Stimulated activated CD4-positive, alpha-beta T cell treated with anti-CD3 and anti-CD28 coated beads, Interleukin-1b, Interleukin-23, amount 100 ng/mL, for 4 hours (primary cell): Measurements from ENCODE around the gene FBXW8.
"Not testable (repeated sequence)": the region's sequence is repeated elsewhere in the genome, so short reads cannot be mapped to it uniquely, and the experiment has no call there.

Source experiments
- DNase-seq, 2 donors: peaks; one replicate each; pipeline ENCODE4 v3.0.0-alpha.2; 2020; ENCODE audit warnings: low read depth in 2 of 2

Gene FBXW8

GRCh38 chr12:117053597-117054201 is 142.9 kb downstream of the FBXW8 start:
- no peak for DNase-seq

GRCh38 chr12:117054279-117054678 is 143.5 kb downstream of the FBXW8 start:
- DNase-seq = no peak

DNA sequence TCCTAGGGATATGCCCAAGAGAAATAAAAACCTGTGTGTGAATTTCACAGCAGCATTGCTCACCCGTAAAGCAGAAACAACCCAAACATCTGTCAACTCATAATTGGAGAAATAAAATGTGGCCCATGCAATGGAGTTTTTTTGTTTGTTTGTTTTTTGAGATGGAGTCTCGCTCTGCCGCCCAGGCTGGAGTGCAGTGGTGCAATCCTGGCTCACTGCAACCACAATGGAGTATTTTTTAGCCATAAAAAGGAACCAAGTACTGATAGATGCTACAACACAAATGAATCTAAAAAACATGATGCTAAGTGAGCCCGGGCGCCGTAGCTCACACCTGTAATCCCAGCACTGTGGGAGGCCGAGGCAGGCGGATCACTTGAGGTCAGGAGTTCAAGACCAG is 146.9 kb downstream of the FBXW8 start:
- DNase-seq = not testable (repeated sequence)

DNA sequence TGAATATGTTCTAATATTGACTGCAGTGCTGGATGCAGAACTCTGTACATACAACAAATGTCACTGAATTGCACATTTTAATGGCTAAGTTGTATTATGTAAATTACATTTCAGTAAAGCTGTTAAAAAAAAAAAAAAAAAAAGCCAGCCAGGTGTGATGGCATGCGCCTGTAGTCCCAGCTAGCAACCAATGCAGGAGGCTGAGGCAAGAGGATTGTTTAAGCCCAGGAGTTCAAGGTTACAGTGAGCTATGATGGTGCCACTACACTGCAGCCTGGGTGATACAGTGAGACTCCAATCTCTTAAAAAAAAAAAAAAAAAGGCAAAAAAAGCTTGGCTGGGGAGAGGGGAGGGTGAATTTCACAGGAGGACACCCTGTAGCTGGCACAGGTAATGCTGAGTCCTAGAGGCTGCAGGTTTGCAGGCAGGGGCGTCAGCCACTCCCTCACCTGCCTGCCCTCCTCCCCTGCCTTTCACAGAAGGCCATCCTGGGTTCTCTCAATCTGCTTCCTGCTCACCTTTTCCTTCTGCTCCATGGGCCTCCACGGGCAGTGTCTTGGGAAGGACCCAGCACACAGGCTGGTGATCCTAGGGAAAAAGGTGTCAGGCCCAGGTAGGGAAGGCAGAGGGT is 147.8 kb downstream of the FBXW8 start:
- no peak for DNase-seq

DNA sequence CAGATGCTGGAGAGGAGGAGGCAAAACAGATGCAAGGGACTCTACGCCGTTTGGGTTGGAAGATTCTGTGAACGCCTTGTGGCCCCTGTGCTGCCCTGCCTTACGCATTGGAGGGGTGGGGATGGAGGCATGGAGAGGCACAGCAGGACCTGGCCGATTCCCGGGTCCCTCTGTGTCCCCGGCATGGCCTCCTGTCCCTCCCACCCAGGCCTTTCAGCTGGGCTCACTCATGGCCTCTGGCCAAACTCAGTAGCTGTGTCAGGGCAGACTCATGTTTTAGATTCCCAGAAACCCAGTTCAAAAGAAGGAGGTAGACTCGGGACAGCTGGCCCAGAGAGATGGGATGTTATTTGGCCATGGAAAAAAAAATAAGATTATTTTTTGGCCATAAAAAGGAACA is 148.4 kb downstream of the FBXW8 start:
- DNase-seq = no peak

DNA sequence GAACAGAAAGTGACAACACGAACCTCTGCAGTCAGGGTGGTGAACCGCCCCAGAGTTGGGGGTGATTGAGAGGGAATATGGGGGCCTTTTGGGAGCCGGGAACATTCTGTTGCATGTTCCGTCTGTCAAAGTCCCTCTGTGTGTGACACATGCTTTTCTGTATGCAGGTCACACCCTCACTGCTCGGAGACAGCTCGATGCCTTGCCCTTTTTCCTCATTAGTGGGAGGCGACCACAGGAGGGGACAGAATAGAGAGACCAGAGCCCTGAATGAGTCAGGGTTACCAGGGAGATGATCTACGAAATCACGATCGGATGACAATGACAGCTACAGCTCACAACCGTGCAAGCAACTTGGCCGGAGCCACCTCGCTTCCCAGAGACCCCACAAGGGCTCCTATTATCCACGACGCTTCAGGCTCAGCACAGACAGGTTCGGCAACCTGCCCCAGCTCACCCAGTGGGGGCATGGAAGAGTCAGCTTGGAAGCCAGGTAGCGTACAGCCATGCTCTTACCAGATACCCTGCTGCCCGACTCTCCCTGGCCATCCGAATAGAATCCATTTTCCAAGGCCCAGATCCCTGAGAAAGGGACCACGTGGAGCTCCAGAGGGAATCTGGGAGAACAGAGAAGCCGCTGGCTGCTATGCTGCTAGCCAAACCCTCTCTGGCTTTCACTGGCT is 149.6 kb downstream of the FBXW8 start:
- no peak for DNase-seq

GRCh38 chr12:117060929-117061305 is 150.2 kb downstream of the FBXW8 start:
- DNase-seq = no peak

- DNase-seq = no peak
Observed at GRCh38 chr12:117061555-117062079, 150.9 kb downstream of the FBXW8 start.

DNA sequence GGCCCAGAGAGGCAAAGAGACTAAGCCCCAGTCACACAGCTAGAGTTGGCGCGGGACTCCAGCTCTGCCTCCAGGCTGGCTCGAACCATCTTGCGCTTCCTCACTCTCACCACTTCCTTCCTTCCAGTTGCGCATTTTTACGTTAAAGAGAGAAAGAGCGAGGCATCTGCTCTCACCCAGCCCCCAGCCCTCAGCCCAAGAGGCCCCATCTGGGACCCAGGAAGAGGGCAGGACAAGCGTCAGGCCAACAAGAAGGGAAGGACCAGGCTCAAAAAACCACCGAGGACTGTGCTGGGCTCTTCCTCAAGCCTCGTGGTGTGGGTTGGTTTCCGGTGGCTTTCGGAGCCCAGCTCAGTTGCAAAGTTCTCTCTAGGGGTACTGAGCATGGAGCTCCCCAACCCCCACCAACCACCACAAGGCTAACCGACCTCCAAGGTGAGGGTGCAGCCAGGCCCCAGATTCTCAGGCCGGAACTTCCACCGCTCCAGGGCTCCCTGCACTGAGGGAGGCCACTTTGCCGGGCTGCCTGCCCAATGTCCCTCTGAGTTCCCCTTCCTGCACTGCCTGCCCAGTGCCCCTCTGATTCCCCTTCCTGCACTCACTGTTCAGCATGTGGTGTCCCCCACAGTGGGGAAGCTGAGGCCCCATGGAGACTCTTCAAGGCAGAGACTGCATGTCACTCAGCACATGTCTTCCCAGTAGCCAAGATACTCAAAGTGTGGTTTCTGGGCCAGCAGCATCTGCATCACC is 152.6 kb downstream of the FBXW8 start:
- peak in 1 of 2 donors; percentile 6 for DNase-seq

DNA sequence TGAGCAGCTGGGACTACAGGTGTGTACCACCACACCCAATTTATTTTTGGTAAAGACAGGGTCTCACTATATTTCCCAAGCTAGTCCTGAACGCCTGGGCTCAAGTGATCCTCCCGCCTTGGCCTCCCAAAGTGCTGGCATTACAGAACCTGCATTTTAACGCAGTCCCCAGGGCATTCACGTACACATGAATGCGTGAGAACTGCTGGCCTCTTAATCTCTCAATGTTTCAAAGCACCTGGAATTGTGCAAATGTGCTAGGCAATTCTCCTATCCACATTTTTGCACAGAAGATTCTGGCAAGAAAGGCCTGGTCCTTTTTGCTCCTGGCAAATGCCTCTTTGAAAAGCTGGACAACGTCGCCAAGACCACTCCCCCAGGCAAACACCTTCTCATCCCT is 153.3 kb downstream of the FBXW8 start:
- DNase-seq = no peak

GRCh38 chr12:117064596-117064995 is 153.8 kb downstream of the FBXW8 start:
- no peak for DNase-seq

DNA sequence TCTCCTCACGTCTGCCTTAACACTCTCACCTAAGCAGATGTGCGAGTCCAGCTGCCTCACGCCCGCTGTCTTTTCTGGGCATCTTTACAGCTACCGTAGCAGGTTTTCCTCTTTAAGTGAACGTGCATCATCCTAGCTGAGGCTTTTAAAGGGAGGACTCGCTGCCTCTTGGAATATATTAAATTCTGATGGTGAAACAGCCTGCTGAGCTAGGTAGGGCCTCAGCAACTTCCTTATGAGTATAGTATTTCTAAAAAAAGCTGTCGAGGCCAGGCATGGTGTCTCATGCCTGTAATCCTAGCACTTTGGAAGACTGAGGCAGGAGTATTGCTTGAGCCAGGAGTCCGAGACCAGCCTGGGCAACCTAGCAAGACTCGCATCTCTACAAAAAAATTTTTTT is 156.3 kb downstream of the FBXW8 start:
- DNase-seq = no peak

DNA sequence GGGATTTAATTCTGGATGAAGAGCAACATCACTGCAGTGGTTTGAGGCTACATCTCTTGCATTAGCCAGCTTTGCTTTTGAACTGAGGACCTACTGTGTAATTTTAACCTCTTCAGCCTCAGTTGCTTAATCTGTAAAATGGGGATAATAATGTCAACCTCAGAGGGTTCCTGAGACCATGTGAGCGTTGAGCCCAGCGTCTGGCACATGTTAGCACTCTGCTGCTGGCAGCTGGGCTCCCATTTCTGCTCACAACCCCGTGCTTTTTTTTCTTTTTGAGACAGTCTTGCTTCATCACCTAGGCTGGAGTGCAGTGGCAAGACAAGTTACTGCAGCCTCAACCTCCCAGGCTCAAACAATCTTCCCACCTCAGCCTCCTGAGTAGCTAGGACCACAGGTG is 156.9 kb downstream of the FBXW8 start:
- DNase-seq = no peak

DNA sequence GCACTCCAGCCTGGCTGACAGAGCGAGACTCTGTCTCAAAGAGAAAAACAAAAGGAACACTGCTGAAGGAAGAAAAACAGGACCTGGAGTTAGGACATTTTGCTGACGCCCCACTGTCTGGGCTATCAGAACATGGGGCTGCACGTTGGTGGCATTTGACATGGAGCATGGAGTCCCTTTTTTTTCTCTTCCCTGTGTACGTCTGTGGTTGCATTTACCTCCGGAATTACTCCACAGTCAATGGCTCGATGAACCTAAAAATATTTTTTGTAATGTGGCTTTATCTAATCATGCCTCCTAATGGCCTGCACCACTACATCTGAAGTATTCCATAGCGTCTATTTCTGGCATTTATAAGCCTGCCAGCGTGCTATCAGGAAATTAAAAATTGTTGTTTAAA is 157.7 kb downstream of the FBXW8 start:
- no peak for DNase-seq

DNA sequence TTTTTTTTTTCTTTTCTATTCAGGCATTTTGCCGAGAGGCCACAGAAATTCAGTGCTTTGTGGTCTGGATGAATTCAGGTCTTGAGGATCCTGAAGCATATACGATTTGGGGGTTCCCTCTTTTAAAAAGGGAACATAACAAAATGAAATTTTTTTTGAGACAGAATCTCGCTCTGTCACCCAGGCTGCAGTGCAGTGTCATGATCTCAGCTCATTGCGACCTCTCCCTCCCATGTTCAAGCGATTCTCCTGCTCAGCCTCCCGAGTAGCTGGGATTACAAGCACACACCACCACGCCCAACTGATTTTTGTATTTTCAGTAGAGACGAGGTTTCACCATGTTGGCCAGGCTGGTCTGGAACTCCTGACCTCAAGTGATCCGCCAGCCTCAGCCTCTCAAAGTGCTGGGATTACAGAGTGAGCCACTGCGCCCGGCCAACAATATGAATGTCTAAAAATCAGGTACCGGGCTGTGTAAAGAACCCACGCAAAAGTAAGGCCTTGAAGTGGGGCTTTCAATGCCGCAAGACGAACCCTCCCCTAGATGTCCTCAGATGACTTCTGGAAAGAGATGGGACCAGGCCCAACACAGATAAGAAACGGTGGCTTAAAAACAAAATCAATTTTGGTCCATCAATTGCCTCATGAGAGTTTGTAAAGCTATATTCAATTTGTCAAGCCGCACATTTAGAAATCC is 158.5 kb downstream of the FBXW8 start:
- no peak for DNase-seq

DNA sequence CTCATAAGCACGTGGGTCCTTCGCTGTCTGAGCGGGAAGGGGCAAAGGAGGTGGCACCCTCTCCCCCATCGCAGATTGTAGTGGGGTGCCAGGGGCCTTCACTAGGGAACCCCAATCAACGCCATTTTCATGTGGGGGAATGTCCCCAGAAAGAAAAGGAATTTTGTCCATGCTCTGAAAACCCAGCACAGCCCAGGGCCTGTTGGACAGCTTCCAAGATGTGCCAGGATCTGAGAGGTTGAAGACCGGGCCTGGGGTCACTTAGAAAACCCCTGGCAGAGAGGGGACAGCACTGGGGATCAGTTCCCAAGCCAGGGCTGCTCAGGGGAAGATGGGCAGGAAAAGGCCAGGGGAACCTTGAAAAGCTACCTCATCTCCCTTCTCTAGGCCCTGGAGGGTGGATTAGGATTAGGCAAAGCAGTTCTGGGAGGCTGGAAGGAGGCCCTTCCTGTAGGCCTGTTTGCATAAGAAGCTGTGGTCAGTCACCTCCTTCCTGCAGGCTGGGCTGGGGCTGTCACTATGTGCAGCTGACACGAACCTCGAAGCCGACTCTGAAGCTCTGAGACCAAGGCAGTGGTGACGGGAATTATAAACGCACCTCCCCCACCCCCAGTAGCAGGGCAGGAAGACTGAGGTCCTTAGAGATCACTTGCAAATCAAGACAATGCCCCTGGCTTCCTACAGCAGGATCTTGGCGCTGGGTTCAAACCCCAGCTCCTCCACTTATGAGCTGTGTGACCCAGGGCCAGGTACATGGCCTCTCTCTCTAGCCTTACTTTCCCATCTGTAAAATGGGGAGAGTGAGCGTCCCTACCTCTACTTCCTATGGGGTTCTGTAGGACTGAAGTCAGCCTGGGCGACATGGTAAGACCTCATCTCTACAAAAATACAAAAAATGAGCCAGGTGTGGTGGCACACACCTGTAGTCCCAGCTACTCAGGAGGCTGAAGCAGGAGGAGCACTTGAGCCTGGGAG is 159.5 kb downstream of the FBXW8 start:
- no peak for DNase-seq

DNA sequence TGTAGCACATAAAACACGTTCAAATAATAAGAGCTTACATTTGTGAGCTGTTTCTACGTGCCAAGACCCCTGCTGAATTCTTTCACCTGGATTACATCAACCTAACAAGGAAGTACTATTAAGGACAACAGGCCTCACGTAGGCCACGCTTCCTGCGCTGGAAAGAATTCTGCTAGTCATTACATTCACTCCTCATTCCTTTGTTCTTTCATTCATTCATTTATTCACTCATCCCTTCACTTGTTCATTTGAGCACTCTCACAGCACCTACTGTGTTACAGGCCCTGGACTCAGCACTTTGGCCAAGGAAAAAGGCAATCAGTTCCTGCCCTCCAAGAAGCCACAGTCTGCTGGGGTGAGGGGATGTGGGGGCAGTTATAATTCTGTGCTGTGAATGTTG is 160.3 kb downstream of the FBXW8 start:
- no peak for DNase-seq

- no peak for DNase-seq
Observed at GRCh38 chr12:117072106-117072505, 161.4 kb downstream of the FBXW8 start.

GRCh38 chr12:117072736-117073490 is 162.2 kb downstream of the FBXW8 start:
- no peak for DNase-seq

DNA sequence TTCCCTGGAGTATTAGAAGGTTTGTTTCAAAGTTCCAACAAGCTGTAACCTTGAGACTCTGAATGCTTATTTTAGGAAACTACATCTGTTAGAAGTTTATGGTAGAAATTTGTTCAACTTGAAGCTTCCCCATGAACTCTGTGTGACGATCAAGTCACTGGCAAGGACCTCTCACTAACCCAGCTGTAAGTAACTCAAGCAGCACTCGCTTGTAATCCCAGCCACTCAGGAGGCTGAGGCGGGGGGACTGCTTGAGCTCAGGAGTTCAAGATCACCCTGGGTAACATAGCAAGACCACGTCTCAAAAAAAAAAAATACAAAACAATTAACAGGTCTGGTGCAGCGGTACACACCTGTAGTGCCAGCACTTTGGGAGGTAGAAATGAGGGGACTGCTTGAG is 162.9 kb downstream of the FBXW8 start:
- DNase-seq = no peak
